GM12878 (cell line): ENCODE data around the gene HNMT. TPM values are rescaled to one million over a fixed set of nuclear protein-coding genes. Genes with fewer than 3 reads are reported as not detected.

Experiments
- ATF3 ChIP-seq: IDR thresholded peaks from 2 replicates; pipeline ENCODE4 v1.6.1; 2011; ENCODE audit warnings: low read depth, mild to moderate bottlenecking, low read length, moderate library complexity, borderline replicate concordance; ENCODE audit errors: extremely low read depth
- CREM ChIP-seq: IDR thresholded peaks from 2 replicates; pipeline ENCODE4 v1.6.1; 2014; ENCODE audit warnings: antibody characterized with exemption, low read depth
- ESRRA ChIP-seq: IDR thresholded peaks from 2 replicates; pipeline ENCODE4 v1.6.1; 2012; ENCODE audit warnings: mild to moderate bottlenecking, low read length, improper control_type of control experiment
- ETV6 ChIP-seq, 2 experiments: fragments of 450-650 bp in 1 of 2; IDR thresholded peaks in 1 of 2; conservative IDR thresholded peaks in 1 of 2; 2 replicates each; pipeline ENCODE4 v1.6.1; 2014; ENCODE audit warnings: antibody characterized with exemption in 1 of 2, borderline replicate concordance in 1 of 2, low read depth in 1 of 2, mild to moderate bottlenecking in 1 of 2, moderate library complexity in 1 of 2
- RAD21 ChIP-seq: IDR thresholded peaks from 2 replicates; pipeline ENCODE4 v1.6.1; 2011; ENCODE audit warnings: mild to moderate bottlenecking, low read depth, low read length, moderate library complexity; ENCODE audit not compliant: insufficient read depth
- RUNX3 ChIP-seq: IDR thresholded peaks from 2 replicates; pipeline ENCODE4 v1.6.1; 2012; ENCODE audit warnings: low read length, inconsistent platforms
- SMAD5 ChIP-seq: IDR thresholded peaks from 2 replicates; pipeline ENCODE4 v1.6.1; 2016; ENCODE audit warnings: antibody characterized with exemption, low read depth
- TCF12 ChIP-seq: IDR thresholded peaks from 2 replicates; pipeline ENCODE4 v1.6.1; 2011; ENCODE audit warnings: low read depth, mild to moderate bottlenecking, low read length
- TCF3 ChIP-seq: IDR thresholded peaks from 2 replicates; pipeline ENCODE4 v1.6.1; 2012; ENCODE audit warnings: low read depth, mild to moderate bottlenecking, low read length, borderline replicate concordance; ENCODE audit not compliant: insufficient read depth
- ZBTB40 ChIP-seq: fragments of 450-650 bp; IDR thresholded peaks from 2 replicates; pipeline ENCODE4 v1.6.1; 2016; ENCODE audit warnings: mild to moderate bottlenecking, moderate library complexity, borderline replicate concordance
- ZNF217 ChIP-seq: fragments of 450-650 bp; IDR thresholded peaks from 2 replicates; pipeline ENCODE4 v1.6.1; 2017; ENCODE audit warnings: antibody characterized with exemption, mild to moderate bottlenecking
- polyA plus RNA-seq, 11 experiments: library from polyadenylated mRNA; depleted of rRNA in 4 of 11; unstranded in 6 of 11; stranded (reverse) in 5 of 11; fragments of >200 nt; fragmentation: Nextera tagmentation in 4 of 11; fragmentation: Illumina TruSeq in 1 of 11; extraction: Ambion mirVana in 4 of 11; extraction: Trizol in 1 of 11; gene quantifications; 1 replicate in 1 of 11; 2 replicates in 10 of 11; pipeline versions ENCODE4 v1.2.1 to v1.2.3, GENCODE V29; 2011 to 2016; ENCODE audit warnings: inconsistent platforms in 2 of 11, missing spikeins in 2 of 11, low read depth in 1 of 11
- total RNA-seq, 4 experiments: library from RNA; depleted of rRNA in 3 of 4; stranded (reverse); fragments of >200 nt in 3 of 4; fragmentation: Illumina TruSeq in 1 of 4; extraction: Trizol in 1 of 4; gene quantifications; 2 replicates each; pipeline versions ENCODE4 v1.2.1 to v1.2.3, GENCODE V29; 2013 to 2021
- TF ChIP-seq, protein P1 (sequence below): fragments of 450-650 bp; IDR thresholded peaks from 2 replicates; pipeline ENCODE4 v1.6.1; 2018; ENCODE audit warnings: borderline replicate concordance, mild to moderate bottlenecking; ENCODE audit not compliant: partially characterized antibody
- TF ChIP-seq, protein P2 (sequence below): fragments of 450-650 bp; IDR thresholded peaks from 2 replicates; pipeline ENCODE4 v1.6.1; 2017; ENCODE audit warnings: low read depth, mild to moderate bottlenecking, moderate library complexity

HNMT gene
- total and polyA plus RNA-seq, 10 of the 15 experiments (the other 5 are each of a cell fraction or from before 2014, with no cell fraction given), result not detected

- TF ChIP-seq ZBTB40, result no peak
- no peak for TF ChIP-seq RUNX3
- TF ChIP-seq TCF3, result no peak
- TF ChIP-seq ZNF217, result no peak
- no peak for TF ChIP-seq SMAD5
- TF ChIP-seq TCF12, result no peak
- no peak for TF ChIP-seq ATF3
- TF ChIP-seq, protein P1, sequence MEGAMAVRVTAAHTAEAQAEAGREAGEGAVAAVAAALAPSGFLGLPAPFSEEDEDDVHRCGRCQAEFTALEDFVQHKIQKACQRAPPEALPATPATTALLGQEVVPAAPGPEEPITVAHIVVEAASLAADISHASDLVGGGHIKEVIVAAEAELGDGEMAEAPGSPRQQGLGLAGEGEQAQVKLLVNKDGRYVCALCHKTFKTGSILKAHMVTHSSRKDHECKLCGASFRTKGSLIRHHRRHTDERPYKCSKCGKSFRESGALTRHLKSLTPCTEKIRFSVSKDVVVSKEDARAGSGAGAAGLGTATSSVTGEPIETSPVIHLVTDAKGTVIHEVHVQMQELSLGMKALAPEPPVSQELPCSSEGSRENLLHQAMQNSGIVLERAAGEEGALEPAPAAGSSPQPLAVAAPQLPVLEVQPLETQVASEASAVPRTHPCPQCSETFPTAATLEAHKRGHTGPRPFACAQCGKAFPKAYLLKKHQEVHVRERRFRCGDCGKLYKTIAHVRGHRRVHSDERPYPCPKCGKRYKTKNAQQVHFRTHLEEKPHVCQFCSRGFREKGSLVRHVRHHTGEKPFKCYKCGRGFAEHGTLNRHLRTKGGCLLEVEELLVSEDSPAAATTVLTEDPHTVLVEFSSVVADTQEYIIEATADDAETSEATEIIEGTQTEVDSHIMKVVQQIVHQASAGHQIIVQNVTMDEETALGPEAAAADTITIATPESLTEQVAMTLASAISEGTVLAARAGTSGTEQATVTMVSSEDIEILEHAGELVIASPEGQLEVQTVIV, result no peak
- TF ChIP-seq, protein P2, sequence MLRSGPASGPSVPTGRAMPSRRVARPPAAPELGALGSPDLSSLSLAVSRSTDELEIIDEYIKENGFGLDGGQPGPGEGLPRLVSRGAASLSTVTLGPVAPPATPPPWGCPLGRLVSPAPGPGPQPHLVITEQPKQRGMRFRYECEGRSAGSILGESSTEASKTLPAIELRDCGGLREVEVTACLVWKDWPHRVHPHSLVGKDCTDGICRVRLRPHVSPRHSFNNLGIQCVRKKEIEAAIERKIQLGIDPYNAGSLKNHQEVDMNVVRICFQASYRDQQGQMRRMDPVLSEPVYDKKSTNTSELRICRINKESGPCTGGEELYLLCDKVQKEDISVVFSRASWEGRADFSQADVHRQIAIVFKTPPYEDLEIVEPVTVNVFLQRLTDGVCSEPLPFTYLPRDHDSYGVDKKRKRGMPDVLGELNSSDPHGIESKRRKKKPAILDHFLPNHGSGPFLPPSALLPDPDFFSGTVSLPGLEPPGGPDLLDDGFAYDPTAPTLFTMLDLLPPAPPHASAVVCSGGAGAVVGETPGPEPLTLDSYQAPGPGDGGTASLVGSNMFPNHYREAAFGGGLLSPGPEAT, result no peak
- TF ChIP-seq ESRRA, result no peak
- TF ChIP-seq RAD21, result no peak
- no peak for TF ChIP-seq ETV6 (conservative IDR thresholded peaks at IDR 0.05 in 1 of 2, IDR thresholded peaks at IDR 0.05 in 1 of 2; ENCODE audit: borderline replicate concordance in 1 of 2, low read depth in 1 of 2)
- TF ChIP-seq CREM, result no peak
These were observed 47.8 kb downstream of the HNMT start (continued) for GRCh38 chr2:138012082-138012481.
